Vagina (tissue), 2 donors: Measurements from ENCODE around the gene SYTL3. TPM values are rescaled to one million over a fixed set of nuclear protein-coding genes. Genes with fewer than 3 reads are reported as not detected.

Experiments
- DNase-seq, 2 donors: peaks; one replicate each; pipeline ENCODE4 v3.0.0-alpha.2; 2017; ENCODE audit errors: extremely low spot score in 2 of 2
- H3K27ac ChIP-seq: fragments of 200-600 bp; sonication (generic); one replicate; pipeline ENCODE4 v1.5.1; 2019
- H3K27me3 ChIP-seq: fragments of 200-600 bp; sonication (generic); one replicate; pipeline ENCODE4 v1.5.1; 2019
- H3K36me3 ChIP-seq, 2 donors: fragments of 200-600 bp; sonication (generic); one replicate each; pipeline ENCODE4 v1.5.1; 2017 to 2019
- H3K4me1 ChIP-seq: fragments of 200-600 bp; sonication (generic); one replicate; pipeline ENCODE4 v1.5.1; 2019
- H3K4me3 ChIP-seq, 2 donors: fragments of 200-600 bp; sonication (generic); 1 replicate in 1 of 2; 2 replicates in 1 of 2; pipeline ENCODE4 v1.5.1; 2016 to 2019
- H3K9me3 ChIP-seq: fragments of 200-600 bp; sonication (generic); one replicate; pipeline ENCODE4 v1.5.1; 2019
- POLR2A ChIP-seq, 2 donors: fragments of 450-650 bp; IDR thresholded peaks; one replicate each; pipeline ENCODE4 v1.6.1; 2017; ENCODE audit warnings: antibody characterized with exemption in 2 of 2, mild to moderate bottlenecking in 2 of 2, moderate library complexity in 2 of 2
- POLR2AphosphoS5 ChIP-seq, 2 donors: sonication (generic); formaldehyde crosslinking; IDR thresholded peaks; one replicate each; pipeline ENCODE4 v1.9.0; 2017; ENCODE audit warnings: antibody characterized with exemption in 2 of 2, mild to moderate bottlenecking in 2 of 2, low read depth in 1 of 2; ENCODE audit not compliant: insufficient read depth in 1 of 2
- intact Hi-C: fragments of 100-400 bp; cut with DNase I; formaldehyde crosslinking; loops from one replicate; pipeline ENCODE4 v1.15.1; 2023
- total RNA-seq: library from RNA; depleted of rRNA; stranded (reverse); fragments of >200 nt; gene quantifications from one replicate; pipeline ENCODE4 v1.2.3, GENCODE V29; 2016
- TF ChIP-seq, protein P1 (sequence below), 3 experiments: fragments of 450-650 bp in 2 of 3; fragments of 200-600 bp in 1 of 3; sonication (generic) in 1 of 3; IDR thresholded peaks; one replicate each; pipeline ENCODE4 v1.5.1; 2017 to 2019; ENCODE audit warnings: antibody characterized with exemption in 3 of 3, mild to moderate bottlenecking in 2 of 3, moderate library complexity in 2 of 3

Gene SYTL3
- total RNA-seq, 1 donor from 2014 or later, result 10.8 TPM

DNA sequence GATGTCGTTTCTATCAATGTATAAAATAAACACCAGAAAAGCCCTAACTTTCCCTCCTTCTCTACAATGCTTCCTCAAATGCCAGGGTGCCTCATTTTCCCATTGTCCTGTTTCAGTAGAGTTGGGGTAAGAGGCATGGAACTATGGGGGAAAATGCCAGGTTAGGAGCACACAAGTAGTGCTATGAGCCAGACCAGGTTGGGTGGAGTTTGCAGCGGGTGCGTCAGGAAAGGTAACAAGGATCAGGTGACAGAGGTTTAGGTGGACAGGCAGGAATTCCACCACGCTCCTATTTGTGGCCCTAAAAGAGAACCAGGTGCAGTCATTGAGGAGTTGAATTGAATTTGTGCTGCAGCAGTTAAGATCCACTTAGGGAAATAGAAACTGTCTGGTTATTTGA lies 36.5 kb downstream of the SYTL3 start:
- peak in 1 of 2 donors; percentile 42 for DNase-seq
- Histone ChIP-seq H3K4me3 (no peak overlapping the region), H3K27me3 (no peaks in the 10 kb centered on the region), H3K27ac (no peak overlapping the region), H3K4me1 (peaks cover 6% of the 10 kb centered on the region), H3K9me3 (no peaks in the 10 kb centered on the region), H3K36me3 (no peaks in the 10 kb centered on the region)
- TF ChIP-seq POLR2AphosphoS5 (IDR thresholded peaks at IDR 0.05; ENCODE audit: insufficient read depth in 1 of 2, low read depth in 1 of 2) (no peak), POLR2A (IDR thresholded peaks at IDR 0.05) (no peak)
- TF ChIP-seq, protein P1, sequence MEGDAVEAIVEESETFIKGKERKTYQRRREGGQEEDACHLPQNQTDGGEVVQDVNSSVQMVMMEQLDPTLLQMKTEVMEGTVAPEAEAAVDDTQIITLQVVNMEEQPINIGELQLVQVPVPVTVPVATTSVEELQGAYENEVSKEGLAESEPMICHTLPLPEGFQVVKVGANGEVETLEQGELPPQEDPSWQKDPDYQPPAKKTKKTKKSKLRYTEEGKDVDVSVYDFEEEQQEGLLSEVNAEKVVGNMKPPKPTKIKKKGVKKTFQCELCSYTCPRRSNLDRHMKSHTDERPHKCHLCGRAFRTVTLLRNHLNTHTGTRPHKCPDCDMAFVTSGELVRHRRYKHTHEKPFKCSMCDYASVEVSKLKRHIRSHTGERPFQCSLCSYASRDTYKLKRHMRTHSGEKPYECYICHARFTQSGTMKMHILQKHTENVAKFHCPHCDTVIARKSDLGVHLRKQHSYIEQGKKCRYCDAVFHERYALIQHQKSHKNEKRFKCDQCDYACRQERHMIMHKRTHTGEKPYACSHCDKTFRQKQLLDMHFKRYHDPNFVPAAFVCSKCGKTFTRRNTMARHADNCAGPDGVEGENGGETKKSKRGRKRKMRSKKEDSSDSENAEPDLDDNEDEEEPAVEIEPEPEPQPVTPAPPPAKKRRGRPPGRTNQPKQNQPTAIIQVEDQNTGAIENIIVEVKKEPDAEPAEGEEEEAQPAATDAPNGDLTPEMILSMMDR (IDR thresholded peaks at IDR 0.05), result no peak
- intact Hi-C loops, result no loop called here

DNA sequence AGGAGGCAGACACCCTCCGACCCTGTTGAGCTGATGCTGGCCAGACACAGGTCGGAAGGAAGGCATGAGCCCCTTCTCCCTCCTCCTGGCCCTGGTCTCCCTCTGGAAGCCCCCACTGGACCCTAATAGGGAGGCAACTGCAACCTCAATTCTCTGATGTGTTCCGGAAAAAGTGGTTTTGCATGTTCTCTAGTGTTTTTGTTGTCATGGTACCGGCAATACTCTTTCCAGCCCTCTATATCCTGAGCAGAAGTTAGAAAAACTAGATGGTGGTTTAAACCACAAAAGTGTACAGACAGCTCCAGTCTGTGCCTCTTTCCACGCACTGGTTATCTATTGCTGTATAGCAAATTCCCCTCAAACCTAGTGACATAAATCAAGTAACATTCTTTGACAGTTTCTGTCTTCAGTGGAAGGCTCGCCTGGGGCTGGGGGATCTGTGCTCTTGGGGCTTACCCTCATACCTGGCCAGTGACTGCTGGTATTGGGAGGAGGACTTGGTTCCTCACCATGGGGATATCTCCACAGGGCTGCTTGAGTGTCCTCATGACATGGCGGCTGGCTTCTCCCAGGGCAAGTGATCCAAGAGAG lies 37.0 kb downstream of the SYTL3 start:
- no peak for TF ChIP-seq POLR2AphosphoS5 (IDR thresholded peaks at IDR 0.05; ENCODE audit: insufficient read depth in 1 of 2, low read depth in 1 of 2)
- TF ChIP-seq, protein P1 (IDR thresholded peaks at IDR 0.05), result no peak
- no peak for TF ChIP-seq POLR2A (IDR thresholded peaks at IDR 0.05)
- Histone ChIP-seq H3K27ac (no peak overlapping the region), H3K27me3 (no peaks in the 10 kb centered on the region), H3K4me1 (peaks cover 6% of the 10 kb centered on the region), H3K9me3 (no peaks in the 10 kb centered on the region), H3K4me3 (no peak overlapping the region), H3K36me3 (no peaks in the 10 kb centered on the region)
- intact Hi-C loops, result no loop called here
- DNase-seq, result peak in 1 of 2 donors; percentile 25

DNA sequence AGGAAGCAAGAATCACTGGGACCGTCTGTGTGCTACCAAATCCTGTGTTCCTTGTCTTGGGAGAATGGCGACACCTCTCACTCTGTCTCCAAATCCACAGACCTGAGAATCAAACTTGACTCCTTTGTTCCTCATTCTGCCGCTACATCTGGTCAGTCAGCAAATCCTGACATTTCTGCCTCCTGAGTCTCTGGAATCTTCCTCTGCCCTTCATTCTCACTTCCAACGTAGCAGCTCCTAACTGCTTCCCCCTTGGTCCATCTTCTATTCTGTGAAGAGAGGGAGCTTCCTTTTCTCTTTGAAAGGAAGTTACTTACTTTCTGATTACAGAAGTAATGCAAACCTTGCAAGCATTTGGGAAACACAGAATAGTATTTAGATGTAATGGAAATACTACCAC lies 37.7 kb downstream of the SYTL3 start:
- no peaks in the 10 kb centered on the region for H3K27me3 ChIP-seq
- no peak overlapping the region for H3K4me3 ChIP-seq
- H3K36me3 ChIP-seq, result no peaks in the 10 kb centered on the region
- no peak for TF ChIP-seq POLR2A (IDR thresholded peaks at IDR 0.05)
- DNase-seq, result no peak
- intact Hi-C loops, result no loop called here
- no peaks in the 10 kb centered on the region for H3K9me3 ChIP-seq
- peaks cover 6% of the 10 kb centered on the region for H3K4me1 ChIP-seq
- no peak overlapping the region for H3K27ac ChIP-seq

DNA sequence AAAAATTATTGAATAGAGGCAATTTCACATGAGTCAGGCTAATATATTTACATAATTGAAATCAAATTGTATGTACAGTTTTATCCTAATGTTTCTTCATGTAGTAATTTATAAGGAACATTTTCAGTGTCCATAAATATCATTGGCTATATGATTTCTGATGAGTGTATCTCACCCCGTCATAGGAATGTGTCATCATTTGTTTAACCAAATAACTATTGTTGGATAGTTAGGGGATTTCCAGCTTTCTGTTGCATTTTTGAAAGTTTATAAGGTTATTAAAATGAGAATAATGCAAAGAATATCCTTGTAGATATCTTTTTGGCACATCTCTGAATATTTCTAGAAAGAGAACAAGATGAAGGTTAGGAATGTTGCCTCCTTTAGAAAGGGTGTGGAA lies 39.0 kb downstream of the SYTL3 start:
- Histone ChIP-seq H3K9me3 (no peaks in the 10 kb centered on the region), H3K27me3 (no peaks in the 10 kb centered on the region), H3K36me3 (no peaks in the 10 kb centered on the region), H3K4me3 (no peak overlapping the region), H3K4me1 (peaks cover 6% of the 10 kb centered on the region), H3K27ac (no peak overlapping the region)
- no peak for DNase-seq
- intact Hi-C loops, result no loop called here
- TF ChIP-seq POLR2AphosphoS5 (IDR thresholded peaks at IDR 0.05; ENCODE audit: insufficient read depth in 1 of 2, low read depth in 1 of 2), result no peak
- TF ChIP-seq POLR2A (IDR thresholded peaks at IDR 0.05), result no peak
- TF ChIP-seq, protein P1 (IDR thresholded peaks at IDR 0.05), result no peak

DNA sequence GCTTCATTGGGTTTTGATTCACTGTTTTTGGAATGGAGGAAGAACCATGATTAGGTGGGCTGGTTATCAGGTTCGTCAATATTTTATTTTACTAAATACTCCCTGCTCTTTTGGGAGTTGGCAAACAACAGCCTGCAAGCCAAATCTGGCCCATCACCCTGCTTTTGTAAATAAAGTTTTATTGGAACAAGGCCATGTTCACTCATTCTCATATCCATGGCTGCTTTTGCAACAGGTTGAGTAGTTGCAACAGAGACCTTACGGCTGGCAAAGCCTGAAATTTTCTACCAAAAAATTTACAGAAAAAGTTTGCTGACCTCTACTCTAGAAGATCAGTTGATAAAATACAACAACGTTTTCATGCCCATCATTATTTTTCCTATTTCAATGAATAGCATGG lies 45.1 kb downstream of the SYTL3 start:
- TF ChIP-seq POLR2AphosphoS5 (IDR thresholded peaks at IDR 0.05; ENCODE audit: insufficient read depth in 1 of 2, low read depth in 1 of 2) (no peak), POLR2A (IDR thresholded peaks at IDR 0.05) (no peak)
- TF ChIP-seq, protein P1 (IDR thresholded peaks at IDR 0.05), result no peak
- DNase-seq, result no peak
- H3K27me3 ChIP-seq, result no peaks in the 10 kb centered on the region
- H3K4me1 ChIP-seq, result no peaks in the 10 kb centered on the region
- no peak overlapping the region for H3K27ac ChIP-seq
- no peaks in the 10 kb centered on the region for H3K9me3 ChIP-seq
- intact Hi-C loops, result loop anchor here (10.0 kb wide), 1 partner anchor 470 kb away; no protein-coding TSS in a partner anchor
- no peak overlapping the region for H3K4me3 ChIP-seq
- no peaks in the 10 kb centered on the region for H3K36me3 ChIP-seq
